GM19372 (cell line): Measurements from ENCODE around the gene SLC5A10.
A peak's percentile ranks its signal among the peaks of the same experiment; 100 is the strongest.
"Not testable (repeated sequence)": the region's sequence is repeated elsewhere in the genome, so short reads cannot be mapped to it uniquely, and the experiment has no call there.

Experiments
- ATAC-seq: cut with Tn5 transposase; IDR thresholded peaks from one replicate; pipeline ENCODE4 v1.9.1; 2021; ENCODE audit warnings: mild to moderate bottlenecking, low read depth, moderate library complexity; ENCODE audit not compliant: unreplicated experiment

SLC5A10 gene

DNA sequence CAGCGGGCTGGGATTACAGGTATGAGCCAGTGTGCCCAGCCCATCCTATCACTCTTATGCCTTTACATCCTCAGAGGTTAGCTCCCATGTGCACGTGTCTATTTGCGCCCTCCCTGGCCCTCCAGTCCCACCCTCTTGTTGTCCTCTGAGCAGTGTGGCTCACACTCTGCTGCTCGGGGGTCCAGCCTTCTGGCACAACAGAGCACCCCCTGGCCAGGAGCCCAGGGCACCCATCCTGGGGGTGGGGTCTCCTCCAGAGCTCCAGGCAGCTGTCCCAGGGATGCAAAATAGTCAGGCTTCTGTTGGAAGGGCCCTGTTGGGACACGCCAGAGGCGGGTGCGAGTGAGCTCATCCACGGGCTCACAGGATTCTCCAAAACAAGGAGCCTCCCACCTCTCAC is 64.3 kb downstream of the SLC5A10 start:
- ATAC-seq = no peak

DNA sequence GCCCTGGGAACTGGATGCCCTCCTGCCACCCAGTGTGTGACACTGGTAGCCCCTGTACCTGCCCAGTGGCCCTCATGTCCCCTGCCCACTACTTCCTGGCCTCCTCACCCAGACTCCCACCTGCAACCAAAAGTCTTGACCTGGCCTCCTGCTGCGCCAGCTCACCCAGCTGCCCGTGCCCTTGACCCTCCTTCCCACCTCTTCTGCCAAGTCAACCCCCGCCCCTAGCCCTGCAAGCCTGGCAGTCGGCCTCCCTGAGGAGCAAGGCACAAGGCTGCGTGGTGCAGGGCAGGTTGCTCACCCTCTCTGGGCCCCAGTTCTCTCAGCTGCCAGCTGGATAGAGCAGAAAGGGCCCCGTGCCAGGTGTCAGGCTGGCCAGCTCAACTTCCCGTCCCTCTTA is 64.9 kb downstream of the SLC5A10 start:
- no peak for ATAC-seq

DNA sequence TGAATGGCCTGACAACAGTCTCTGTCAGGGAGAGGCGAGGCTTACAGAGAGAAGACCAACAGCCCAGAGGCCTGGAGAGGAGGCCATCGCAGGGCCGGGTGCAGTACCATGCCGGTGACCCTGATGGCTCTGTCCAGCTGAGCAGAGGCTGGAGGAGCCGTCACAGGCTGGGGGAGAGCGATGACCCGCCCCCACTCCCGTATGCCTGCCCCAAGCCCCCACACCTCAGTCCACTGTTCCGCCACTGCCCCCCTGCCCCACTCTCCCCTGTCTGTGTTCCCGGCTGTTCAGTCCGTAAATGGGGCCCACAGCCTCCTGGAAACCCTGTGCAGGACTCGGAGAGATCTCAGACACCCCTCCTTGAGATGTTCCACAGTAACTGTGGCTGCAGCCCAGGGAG is 65.4 kb downstream of the SLC5A10 start:
- ATAC-seq = no peak

DNA sequence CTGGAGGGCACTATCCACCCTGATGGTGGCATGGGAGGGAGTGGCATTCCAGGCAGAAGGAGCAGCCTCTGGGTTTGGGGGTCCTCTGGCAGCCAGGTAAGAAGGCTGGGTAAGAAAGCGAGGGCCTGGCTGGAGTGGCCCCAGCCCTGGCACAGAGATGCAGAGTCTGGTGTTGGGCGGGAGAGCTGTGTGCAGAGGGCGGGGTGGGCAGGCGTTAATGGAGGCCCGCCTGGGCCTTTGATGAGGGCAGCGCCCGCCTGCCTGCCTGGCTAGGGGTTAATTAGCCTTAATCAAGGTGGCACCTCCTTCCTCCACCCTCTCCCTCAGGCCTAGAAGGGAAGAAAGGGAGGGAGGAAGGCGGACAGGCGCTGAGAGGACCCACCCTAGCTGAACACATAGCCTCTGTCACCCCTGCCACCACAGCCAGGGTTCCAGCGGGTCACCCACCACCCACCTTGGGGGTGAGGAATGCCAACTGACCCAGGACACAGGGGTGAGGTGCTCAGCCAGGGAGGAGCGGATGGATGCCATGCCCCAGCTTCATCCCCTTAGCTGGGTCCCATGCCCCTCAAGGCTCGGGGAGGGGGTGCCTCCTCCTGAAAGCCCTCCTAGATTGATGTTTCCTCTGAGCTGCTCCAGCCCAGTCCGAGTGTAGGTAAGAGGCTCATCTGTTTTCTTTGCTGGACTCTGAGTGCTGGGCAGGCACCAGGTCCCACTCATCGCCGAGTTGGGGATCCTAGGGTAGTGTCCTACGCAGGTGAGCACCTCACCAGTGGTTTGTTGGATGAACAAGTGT is 66.0 kb downstream of the SLC5A10 start:
- no peak for ATAC-seq

DNA sequence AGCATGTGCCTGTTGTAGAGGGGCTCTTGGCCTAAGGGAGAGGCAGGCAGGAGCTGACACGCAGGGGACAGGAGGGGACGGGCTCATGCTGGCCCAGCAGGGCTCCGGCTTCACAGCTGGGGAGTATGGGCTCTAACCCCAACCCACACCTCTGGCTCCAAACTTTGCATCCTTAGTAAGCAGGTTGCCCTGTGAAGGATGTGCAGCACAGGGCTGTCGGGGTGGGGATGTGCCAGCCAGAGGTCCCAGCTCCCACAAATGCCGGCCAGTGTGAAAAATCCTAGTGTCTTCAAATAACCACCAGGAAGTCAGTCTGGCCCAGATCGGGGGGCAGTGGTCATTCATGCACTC is 66.6 kb downstream of the SLC5A10 start:
- no peak for ATAC-seq

DNA sequence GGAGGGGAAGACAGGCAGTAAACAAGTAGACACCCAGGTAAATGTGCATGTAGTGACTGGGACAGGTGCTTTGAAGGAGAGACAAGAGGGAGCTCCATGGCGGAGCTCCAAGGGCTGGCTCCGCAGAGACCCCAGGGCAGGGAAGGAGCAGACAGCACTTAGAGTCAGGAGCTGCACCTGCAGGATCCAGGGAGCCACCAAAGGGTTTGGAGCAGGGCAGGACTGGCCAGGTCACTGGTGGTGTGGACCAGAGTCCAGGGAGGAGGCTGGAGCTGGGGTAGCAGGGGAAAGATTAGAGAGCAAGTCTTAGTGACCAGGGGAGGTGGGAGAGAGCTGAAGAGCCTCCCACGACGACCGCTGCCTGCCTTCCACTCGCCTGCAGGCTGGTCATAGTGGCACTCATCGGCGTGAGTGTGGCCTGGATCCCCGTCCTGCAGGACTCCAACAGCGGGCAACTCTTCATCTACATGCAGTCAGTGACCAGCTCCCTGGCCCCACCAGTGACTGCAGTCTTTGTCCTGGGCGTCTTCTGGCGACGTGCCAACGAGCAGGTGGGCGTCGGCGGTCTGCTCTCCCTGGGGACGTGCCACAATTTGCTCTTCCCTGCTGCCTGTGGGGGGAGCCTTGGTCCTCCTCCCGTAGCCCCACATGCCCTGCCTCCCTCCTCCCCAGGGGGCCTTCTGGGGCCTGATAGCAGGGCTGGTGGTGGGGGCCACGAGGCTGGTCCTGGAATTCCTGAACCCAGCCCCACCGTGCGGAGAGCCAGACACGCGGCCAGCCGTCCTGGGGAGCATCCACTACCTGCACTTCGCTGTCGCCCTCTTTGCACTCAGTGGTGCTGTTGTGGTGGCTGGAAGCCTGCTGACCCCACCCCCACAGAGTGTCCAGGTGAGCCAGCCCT is 67.3 kb downstream of the SLC5A10 start:
- ATAC-seq = no peak

DNA sequence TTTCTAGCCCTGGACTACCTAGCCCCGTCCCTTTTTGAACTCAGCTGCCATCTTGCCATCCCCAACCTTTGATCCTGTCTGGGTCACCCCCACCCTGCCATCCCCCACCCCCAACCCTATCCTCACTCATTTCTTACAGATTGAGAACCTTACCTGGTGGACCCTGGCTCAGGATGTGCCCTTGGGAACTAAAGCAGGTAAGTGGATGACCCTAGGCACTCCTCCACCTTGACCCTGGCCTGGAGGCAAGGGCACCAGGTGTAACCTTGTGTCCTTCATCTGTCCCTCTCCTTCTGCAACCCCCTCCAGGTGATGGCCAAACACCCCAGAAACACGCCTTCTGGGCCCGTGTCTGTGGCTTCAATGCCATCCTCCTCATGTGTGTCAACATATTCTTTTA is 68.1 kb downstream of the SLC5A10 start:
- no peak for ATAC-seq

DNA sequence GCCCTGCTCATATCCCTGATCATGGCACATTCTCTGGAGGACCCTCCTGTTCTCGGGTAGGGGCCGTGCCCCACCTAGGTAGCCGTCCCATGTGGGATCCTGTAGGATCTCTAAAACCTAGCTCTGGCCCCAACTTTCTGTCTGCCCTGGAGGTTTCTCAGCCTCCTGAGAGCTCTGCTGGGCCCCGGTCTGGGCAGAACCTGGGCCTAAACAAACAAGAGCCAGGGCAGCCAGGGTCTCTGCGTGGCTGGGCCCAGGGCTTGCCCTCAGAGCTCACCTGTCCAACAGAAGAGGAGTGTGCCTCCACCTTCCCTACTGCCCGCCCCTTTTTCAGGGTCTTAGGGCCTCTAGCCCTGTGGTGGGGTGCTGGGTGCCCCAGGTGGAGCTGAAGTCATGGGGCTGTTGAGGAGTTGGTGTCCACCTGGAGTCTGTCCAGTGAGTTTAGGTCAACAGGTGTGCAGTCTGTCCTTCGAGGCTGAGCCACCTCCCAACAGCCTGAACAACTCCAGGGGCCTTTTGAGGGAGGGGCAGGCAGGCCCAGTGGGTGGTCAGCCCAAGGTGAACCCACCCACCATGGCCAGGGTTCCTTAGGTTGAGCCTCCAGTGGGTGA is 69.2 kb downstream of the SLC5A10 start:
- not testable (repeated sequence) for ATAC-seq

DNA sequence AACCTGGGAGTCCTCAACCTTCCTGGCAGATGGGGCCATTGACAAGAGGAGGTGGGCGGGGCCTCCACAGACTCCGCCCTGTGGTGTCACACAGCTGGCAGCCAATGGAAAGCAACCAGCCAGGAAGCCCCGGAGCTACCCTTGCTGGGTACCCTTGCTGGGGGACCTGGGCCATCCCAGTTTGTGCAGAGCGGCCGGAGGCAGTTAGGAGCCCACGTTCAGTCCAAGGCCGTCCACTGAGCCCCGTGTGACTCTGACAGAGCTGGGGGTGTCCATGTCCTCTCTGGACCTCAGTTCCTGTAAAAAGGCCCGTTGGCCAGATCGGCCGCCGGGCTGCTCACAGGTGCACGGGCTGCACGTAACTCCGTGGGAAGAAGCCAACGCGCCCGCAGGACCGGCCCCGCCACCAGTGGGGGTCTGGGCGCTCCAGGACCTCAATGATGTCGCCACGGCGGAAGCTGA is 69.7 kb downstream of the SLC5A10 start:
- ATAC-seq = no peak

DNA sequence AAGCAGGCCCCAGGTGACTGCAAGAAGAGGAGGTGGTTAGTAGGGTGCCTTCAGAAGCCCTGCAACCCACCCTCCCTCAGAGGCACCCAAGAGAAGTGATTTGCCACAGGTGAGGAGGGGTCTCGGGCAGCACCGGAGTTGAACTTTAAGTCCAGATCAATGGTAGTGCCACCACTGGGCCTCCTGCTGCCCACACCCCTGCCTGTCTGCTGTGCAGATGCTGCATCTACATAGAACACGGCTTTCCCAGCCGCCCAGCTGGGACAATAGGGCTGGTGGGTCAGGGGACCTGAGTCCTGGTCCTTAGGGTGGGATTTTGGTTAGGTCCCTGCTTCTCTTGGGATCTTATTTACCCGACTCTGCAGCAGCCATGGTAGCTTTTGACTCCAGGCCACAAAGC is 70.2 kb downstream of the SLC5A10 start:
- no peak for ATAC-seq

DNA sequence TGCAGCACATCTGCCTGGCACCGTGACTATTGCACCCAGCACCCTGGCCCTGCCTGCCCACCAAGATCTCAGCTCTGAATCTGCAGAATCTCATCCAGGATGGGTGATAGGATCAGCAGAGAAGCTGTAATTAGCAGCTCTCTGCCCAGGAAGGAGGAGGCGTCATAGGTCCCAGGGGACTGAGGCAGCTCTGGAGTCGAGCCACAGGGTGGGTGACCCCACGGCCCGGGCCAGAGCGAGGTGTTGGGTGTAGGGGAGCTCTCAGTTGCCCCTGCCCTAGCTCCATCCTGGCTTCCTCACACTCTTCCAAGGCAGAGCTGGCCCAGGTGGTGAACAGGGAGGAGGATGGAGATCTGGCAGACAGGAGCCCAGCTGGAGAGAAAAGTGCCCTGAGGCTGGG is 70.8 kb downstream of the SLC5A10 start:
- no peak for ATAC-seq

DNA sequence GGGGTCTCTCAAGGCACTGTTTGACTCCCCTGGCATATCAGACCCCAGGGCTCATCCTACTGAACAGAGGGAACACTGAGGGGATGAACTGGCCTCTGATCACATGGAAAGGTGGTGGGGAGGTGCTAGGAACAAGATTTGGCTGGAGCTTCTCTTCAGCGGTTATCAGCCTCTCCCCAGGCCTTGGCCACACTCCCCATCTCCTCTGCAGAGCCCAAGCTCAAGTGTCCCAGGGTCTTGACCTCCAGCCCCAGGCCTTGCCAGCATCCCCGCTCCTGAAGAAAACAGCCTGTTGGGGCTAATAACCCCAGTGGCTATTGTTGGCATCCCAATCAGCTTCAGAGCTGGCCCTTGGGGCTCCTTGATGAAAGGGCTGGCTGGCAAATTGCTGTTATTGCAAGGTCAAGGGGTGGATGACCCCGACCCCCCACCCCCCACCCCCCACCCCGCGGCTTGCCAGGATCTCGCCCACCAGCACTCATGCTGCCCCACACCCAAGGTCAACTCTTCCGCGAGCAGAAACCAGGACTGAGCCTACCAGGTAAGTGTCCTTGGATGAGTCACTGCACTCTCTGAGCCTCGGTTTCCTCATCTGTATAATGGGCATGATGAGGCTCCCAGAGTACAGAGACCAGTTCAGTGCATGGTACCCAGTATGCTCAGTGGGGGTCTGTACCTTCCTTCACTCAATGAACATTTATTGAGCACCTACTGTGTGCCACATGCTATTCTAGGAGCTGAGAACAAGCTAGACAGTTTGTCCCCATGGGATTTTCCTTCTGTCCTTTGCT is 71.4 kb downstream of the SLC5A10 start:
- no peak for ATAC-seq

DNA sequence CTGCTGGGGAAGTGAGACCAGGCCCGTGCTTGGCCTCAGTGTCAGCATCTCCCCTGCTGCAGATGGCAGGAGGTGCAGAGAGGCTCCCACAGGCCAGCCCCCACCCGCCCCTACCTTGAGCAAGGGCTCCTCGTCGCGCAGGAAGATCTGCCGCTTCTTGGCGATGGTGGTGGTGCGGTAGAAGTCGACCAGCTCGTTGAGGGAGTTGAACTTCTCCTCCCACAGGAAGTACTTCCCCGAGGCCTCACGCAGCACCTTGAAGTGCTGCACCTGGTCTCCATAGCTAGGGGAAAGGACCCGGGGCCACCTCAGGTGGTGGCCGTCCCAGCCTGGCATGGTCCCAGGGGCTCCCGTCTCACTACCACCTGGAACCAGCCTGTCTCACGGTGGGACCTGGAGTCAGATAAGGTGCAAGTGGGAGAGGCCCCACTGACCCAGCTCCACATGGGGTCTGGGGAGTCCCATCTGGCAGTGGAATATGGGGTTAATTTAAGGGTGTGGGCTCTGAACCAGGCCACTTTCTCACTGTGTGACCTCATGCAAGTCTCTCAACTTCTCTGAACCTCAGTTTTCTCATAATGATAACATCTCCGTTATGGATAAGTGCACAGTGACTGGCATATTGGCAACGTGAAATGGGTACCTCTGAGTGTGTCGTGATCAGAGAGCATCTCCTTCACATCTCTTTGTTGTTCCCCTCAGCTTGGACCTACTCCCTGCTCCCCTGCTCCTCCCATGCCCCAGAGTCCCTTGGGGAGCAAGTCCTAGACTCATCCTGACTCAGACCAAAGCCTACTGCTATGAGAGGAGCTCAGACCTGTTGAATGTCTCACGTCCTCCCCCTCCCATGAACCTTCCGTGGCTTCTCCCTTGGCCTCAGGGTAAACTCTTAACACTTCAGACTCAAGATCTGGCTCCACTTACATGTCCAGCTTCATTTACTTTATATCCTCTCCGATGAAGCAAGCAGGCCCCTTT is 72.4 kb downstream of the SLC5A10 start:
- no peak for ATAC-seq

DNA sequence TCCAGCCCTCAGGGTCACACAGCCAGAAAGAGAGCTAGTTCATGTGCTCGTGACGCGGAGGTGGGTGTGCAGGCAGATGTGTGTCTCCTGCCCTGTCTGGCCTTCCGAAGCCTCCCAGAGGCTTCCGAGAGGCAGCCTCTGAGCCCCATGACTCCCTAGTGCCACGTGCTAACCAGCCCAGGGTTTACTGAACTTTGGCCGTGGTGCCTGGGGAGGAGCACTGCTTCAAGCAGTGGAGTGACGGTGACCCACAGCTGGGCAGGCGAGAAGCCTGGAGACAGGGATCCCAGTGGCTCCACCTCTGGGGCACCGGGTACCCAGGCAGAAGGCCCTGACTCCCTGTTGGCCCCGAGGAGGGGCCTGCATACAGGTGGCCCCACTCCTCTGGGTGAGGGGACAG is 76.7 kb downstream of the SLC5A10 start:
- not testable (repeated sequence) for ATAC-seq

DNA sequence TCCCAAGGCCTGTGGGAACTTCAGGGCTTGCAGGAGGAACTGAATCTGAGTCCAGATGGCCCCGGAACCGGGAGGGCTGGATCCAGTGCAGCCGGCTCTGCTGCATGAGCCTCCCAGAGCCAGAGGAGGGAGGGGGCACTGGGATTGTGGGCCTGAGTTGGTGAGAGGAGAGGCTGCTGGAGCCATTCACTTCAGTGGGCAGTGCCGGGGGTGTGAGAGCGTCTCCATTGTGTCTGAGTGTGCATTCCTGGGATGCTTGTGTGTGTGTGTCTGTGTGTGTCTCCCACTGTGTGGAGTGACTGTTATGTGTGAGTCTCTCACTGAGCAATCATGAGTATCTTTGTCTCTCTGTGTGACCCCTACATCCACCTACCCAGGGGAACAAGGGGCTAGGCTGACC is 77.8 kb downstream of the SLC5A10 start:
- ATAC-seq = not testable (repeated sequence)

DNA sequence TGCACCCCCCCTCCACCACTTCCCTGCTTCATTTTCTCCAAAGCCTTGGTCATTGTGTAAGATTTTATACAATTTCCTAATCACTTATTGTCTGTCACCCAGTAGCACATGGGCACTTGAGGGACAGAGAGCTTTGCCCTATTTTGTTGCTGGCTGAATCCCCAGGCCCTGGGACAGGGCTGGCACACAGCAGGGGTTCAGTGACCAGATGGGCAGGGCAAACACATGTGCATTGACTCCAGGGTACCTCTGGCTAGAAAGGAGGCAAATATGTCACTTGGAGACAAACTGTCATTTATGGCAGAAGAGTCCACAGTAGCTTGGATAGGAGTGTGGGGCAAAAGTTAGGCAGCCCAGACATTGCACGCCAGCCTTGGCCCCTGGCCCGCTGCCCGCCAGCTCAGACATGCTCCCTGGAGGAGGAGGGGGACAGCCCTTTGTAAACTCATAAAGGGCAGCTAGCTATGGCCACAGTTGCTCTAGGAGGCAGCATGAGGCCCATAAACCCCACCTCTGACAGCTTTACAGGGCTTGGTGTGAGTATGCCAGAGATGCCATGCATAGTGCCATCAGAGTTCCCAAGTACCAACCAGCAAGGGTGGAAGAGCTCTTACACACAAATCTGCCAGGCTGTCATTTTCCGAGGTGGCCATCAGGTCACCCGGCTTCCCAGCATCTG is 78.9 kb downstream of the SLC5A10 start:
- not testable (repeated sequence) for ATAC-seq

DNA sequence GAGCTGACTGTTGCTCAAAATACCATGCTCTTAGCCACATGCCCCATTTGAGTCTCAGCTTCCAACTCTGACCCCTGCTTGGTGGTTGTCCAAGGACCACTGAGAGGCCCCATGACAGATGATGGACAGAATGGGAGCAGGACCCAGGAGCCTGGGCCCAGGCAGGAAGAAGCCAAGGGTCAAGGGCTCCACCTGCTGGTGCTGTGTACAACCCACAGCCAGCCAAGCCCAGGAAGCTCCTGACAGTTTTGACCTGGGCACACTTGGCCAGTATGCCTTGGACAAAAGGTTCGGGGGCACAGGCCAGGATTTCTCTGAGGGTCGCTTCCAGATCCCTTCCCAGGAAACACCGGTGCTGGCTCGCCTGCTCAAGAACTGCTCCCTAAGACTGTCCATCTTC is 79.8 kb downstream of the SLC5A10 start:
- ATAC-seq = not testable (repeated sequence)

DNA sequence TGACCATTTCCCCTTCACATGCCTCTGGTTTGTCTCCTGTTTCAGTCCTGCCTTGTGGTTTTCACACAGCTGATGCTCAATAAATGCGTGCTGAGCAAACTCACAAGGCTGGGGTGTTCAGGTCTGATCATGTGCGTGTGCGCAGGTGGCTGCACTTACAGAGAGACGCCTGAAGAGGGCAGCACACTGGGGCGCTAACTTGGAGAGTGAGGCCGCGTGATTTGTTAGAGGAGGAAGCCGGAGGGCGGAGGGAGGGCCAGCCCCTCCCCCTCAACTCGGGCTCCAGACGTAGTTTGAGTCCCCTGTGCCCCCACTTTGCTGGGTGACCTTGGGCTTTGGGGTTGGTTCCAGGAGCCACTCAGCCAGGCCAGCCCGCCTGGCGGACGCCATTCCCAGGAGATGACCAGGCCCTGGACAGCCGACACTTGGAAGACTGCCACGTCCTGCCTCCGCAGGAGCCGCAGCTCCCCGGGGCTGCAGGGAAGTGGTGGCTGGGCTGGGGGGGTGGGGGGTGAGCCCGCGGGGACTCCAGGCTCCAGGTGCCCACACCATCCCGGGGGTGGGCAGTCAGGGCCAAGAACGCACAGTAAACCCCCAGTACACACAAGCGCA is 80.5 kb downstream of the SLC5A10 start:
- ATAC-seq = peak; percentile 55
